ENCODE measurements around the gene RPS25.
"Not testable (repeated sequence)": the region's sequence is repeated elsewhere in the genome, so short reads cannot be mapped to it uniquely, and the experiment has no call there.

The RPS25 gene

GRCh38 chr11:119014209-119014924 is 3.8 kb downstream of the RPS25 start:
- no peak for DNase-seq (ENCODE audit: low read depth)

- DNase-seq (ENCODE audit: low read depth), result no peak
These were observed 5.4 kb downstream of the RPS25 start for GRCh38 chr11:119012629-119013170.

GRCh38 chr11:119011476-119012053 is 6.6 kb downstream of the RPS25 start:
- DNase-seq (ENCODE audit: low read depth), result no peak

GRCh38 chr11:119006656-119007055 is 11.5 kb downstream of the RPS25 start:
- DNase-seq (ENCODE audit: low read depth), result no peak

GRCh38 chr11:119000906-119001305 is 17.2 kb downstream of the RPS25 start:
- DNase-seq (ENCODE audit: low read depth), result no peak

- no peak for DNase-seq (ENCODE audit: low read depth)
These were observed 19.3 kb downstream of the RPS25 start for GRCh38 chr11:118998822-118999221.

GRCh38 chr11:118998388-118998717 is 19.8 kb downstream of the RPS25 start:
- no peak for DNase-seq (ENCODE audit: low read depth)

- peak; percentile 84 for DNase-seq (ENCODE audit: low read depth)
These were observed 20.3 kb downstream of the RPS25 start, which contains the start of gene CENATAC for GRCh38 chr11:118997627-118998387. TSS of gene CENATAC (plus strand) at chr11:118998138. CDS start at chr11:118998198, 60 bp downstream.

- DNase-seq (ENCODE audit: low read depth), result peak; percentile 21
These were observed 21.1 kb downstream of the RPS25 start for GRCh38 chr11:118996926-118997626.

GRCh38 chr11:118991486-118992038 is 26.6 kb downstream of the RPS25 start:
- DNase-seq (ENCODE audit: low read depth), result not testable (repeated sequence)

- no peak for DNase-seq (ENCODE audit: low read depth)
These were observed 29.9 kb downstream of the RPS25 start for GRCh38 chr11:118988280-118988679.

- DNase-seq (ENCODE audit: low read depth), result no peak
These were observed 33.3 kb downstream of the RPS25 start for GRCh38 chr11:118984825-118985224.

- DNase-seq (ENCODE audit: low read depth), result not testable (repeated sequence)
These were observed 33.8 kb downstream of the RPS25 start for GRCh38 chr11:118984337-118984736.

GRCh38 chr11:118980191-118980881 is 37.8 kb downstream of the RPS25 start:
- DNase-seq (ENCODE audit: low read depth), result no peak

- no peak for DNase-seq (ENCODE audit: low read depth)
These were observed 38.7 kb downstream of the RPS25 start for GRCh38 chr11:118979434-118979833.

GRCh38 chr11:118975771-118976709 is 42.1 kb downstream of the RPS25 start:
- peak; percentile 82 for DNase-seq (ENCODE audit: low read depth)

- no peak for DNase-seq (ENCODE audit: low read depth)
These were observed 44.2 kb downstream of the RPS25 start for GRCh38 chr11:118973985-118974384.

GRCh38 chr11:118971646-118972045 is 46.5 kb downstream of the RPS25 start, which contains the start of gene FOXR1:
TSS of gene FOXR1 (plus strand) at chr11:118971761. CDS start at chr11:118971932, 171 bp downstream.
- DNase-seq (ENCODE audit: low read depth), result no peak

GRCh38 chr11:118969508-118969907 is 48.6 kb downstream of the RPS25 start:
- not testable (repeated sequence) for DNase-seq (ENCODE audit: low read depth)

All from stromal cell of bone marrow (primary cell).